A204.1 (cell line): ENCODE data around the gene SNUPN.
A peak's percentile ranks its signal among the peaks of the same experiment; 100 is the strongest.

ENCODE experiments used
- FAIRE-seq: peaks from 2 replicates; lab custom pipeline; 2012; peaks lifted over from hg19 to GRCh38; lab: Jason Lieb, UNC

The SNUPN gene

DNA sequence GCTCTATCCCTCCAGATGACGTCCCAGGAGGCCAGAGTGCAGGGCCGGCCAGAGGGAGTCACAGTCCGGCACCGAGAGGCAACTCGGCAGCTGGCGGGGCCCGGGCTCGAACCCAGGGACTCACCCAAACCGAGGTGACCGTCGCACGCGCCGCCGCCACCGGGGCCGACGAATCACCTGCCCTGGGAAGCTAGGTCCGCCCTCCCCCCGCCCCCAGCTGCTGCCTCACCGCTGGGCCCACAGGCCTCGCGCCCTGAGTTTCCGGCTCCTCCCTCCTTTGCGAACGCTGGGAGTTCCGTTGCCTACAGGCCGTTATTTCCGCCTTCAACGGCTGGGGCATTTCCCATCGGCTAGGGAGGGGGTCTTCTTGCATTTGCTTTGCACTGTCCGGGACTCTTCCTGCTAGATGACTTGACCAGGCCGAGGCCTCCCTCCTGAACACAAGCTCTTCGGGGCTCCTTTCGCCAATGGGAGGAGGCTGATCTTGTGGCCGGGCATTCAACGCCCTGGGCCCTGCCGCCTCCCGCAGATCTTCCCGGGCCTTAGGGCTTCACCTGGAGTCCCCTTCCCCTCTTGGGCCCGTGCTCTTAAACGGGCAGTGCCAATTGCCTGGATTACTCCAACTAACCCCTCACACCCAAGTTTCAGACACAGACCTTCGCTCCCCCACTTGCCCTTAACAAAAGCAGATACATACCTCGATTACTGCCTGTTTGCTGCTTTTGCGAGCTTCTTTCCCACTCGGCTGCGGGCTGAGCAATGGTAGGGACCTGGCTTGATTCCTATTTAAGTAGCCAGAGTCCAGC lies at the start of gene SNUPN:
SNUPN (minus strand) TSS at position 184 of the 806 bp plus-strand sequence. CDS start 4,674 bp downstream, outside the sequence.
- FAIRE-seq: peak; percentile 34

DNA sequence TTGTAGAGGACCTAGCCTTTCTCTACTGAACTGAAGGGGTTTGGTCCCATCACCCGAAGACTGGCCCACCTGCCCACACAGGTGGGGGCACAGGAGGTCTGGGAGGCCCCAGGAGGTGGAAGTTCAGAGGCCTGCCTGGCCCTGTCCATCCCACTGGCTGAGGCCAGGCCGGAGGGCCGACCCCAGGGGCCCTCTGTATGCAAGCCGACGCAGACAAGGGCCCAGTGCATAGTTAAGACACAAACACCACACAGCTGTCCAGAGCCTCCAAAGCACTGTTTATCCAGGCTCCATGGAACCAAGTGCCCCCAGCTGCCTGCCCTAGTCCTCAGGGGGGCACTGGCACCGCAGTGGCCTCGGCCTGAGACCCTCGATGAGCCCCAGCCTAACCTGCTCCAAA lies 48.8 kb upstream of the SNUPN start:
- no peak for FAIRE-seq

DNA sequence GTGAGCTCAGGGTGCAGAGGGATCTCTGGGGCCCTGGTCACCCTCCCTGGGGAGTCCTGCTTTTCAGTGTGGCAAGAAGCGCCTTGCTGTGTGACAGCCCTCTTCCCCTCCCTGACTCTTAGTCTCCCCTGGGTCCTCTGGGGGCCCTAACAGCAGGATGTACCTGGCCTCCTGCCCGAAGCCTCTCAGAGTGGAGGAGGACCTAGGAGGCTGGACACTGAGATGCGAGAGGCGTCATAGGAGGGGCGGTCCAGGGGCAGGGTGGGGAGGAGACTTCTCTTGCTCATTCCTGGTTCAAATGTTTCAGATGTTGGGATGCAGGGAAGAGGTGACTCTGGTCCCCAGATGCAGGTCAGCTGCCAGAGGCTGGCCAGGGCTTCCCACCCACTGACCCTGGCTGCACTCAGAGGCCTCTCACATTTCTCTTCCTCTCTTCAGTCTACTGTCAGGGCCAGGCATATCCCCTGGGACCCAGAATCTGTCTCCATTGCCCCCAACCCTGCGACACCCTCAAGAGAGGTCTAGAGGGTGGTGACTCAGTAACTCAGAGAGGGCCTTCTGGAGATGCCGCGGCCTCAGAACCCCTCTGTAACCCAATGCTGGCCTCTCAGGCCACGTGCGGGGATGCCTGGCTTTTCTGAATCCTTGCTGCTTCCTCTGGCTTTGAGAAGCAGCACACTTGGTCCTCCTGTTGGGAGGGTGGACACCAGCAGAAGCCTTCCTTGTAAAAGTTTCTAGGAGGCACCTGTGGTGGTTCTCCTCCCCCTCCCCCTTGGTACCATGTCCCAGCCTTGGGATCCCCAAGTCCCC lies 48.1 kb upstream of the SNUPN start:
- no peak for FAIRE-seq

DNA sequence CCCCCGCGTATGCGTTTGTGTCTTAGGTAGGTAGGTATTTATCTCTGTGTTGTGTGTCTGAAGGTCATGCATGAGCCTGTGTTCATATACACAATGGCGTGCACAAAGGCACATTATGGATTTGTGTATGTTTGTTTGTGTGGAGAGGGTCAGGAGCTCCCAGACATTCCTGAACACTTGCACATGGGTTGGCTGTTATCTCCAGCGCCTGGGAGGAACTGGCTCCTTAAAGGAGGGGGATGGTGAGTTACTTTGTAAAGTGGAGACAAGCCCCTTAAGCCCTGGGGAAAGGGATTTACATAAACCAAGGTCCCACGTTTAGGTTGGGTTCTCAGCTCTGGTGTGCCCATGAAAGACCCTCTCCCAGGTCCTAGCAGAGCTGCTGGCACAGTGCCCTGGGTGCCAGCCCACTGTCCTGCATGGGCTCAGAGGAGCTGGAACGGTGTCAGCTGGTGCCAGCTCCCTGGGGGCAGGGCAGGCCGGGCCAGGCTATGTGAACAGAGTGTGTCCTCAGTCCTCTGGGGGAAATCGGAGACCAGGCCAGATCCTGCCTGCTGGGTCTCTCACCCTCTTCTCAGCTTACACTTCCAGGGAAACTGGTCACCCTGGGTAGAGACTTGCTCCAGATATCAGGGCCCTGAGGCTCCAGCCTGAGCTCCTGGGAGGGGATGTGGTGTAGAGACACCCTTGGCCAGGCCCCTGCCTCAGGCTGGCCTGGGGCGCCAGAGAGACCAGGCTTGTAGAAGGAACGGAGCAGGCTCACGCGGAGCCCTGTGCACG lies 47.3 kb upstream of the SNUPN start:
- no peak for FAIRE-seq

DNA sequence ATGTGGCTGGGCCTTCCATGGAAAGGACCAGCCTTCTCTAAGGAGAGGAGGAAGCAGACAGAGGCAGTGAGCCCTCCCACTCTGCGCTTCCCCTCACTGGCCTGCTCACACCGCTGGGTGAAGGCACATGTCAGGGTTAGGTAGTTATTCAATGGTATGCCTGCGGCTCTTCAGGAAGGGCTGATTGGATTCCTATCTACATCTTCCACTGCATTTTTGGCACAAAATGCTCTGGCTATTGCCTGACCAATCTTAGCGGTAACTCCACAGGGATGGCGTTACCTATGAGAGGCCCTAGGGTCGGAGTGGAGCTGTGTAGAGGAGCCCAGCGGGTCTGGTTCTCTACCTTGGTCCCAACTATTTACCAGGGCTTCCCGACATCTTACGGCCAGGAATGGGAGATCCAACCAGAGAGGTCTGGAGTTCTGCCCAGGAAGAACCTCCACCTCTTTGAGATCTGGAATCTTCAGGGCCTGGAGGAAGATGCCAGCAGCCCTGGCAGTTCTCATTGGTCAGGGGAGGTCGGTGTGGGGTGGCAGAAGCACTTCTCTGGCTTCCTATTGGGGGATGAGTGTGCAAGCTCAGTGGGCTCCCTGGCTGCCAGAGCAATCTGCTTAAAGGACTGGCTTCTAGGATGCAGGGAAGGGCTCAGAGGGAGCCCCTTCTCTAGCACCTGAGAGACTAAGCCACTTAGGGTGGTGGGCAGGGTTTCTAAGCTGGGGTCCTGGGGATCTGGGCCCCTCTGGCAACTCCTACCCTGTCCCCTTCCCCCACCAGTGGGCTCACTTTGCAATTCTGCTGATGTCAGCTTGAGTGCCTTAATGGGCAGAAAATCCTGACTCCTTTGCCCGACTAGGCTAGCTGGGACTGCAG lies 46.4 kb upstream of the SNUPN start:
- FAIRE-seq: no peak

DNA sequence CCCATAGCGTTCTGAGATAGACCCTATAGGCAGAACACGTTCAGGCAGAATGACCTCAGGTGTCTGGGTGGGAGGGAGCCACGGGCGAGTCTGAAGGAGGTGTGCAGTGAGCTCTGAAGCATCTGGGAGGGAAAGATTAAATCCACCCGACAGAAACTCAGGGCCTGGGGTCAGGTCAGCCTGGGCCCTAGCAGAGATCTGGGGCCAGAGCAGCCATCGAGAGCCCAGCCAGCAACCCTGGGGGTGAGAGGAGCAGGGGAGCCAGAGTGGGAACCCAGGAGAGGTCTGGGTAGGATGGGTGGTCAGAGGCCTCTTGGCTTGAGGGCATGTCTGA lies 44.3 kb upstream of the SNUPN start:
- no peak for FAIRE-seq

DNA sequence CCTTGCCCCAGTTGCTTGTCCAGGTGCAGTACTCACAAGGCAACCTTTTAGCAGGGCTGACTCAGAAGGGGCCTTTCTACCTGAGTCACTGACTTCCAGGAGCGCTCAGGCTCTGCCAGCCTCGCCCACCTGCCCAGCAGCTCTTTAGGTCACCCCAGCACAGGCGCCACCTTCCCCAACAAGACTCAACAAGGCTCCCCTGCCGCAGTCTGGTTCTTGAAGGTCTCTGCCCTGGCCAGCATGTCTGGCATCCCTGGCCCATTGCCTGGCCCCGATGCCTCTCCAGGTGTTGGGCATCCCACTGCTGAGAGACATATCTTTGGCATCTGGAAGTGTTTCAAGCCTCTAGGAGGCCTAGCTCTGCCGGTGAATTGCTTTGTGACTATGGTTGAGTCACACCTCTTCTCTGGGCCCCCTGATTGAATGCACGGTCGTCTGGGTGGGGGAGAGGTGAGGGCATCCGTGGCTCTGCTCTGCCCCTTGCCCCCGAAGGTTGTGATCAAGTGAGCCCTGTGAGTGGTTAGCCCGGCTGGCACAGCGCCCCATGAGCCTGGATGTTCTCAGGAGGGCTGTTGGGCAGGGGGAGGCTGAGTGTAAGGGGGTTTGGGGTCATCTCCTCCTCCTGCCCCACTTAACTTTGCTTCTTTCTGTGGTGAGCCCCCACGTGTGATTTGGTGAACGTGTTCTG lies 43.8 kb upstream of the SNUPN start:
- no peak for FAIRE-seq

DNA sequence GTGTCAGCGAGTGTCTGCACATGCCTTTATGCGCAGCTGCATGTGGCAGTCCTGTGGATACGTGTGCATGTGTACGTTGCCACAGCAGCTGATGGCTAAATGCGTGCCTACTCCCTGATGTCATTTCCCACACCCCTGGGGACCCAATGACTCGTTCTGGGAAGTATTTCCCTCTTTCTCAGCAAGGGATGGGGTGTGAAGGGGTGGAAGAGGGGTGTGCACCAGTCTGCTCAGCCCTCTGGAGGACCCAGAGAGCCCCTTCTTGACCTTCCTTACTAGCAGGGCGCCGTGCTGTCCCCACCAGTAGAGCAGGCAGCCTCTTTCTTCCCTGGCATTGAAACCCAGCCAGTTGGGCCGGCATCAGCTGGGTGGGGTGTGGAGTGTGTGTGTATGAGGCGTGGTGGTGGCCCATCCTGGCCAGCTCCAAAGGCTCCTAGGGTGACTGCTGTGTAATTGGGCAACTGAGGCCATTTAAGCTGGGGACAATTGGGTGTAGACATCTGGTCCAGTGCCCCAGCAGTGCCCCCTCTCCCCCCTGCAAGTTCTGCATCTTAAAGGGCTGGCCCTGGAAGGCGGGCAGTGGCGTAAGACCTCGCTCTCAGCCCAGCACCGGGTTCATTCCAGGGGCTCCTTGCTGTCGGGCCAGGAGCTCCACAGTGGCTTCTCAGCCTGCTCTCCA lies 41.4 kb upstream of the SNUPN start:
- no peak for FAIRE-seq

DNA sequence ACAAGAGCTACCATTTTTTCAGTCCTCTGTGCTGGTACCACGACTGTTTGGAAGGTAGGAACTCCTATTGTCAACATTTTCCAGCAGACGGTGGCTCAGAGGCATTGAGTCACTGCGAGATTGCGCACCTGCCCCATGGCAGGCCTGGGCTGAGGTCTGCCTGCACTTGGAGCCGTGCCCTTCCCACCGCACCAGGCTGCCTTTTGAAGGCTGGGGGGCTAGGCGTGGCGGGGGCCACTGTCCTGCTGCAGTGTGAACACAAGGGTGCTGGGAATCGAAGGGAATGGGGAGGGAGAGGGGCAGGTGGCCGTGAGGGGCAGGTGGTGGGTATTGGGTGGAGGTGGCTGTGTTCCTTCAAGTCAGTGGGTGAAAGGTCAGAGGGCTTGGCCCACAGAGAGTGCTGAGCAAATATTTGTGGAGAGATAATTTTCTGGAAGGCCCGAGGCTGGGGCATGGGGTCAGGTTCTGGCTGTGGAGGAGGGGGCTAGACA lies 38.5 kb upstream of the SNUPN start:
- FAIRE-seq: no peak

DNA sequence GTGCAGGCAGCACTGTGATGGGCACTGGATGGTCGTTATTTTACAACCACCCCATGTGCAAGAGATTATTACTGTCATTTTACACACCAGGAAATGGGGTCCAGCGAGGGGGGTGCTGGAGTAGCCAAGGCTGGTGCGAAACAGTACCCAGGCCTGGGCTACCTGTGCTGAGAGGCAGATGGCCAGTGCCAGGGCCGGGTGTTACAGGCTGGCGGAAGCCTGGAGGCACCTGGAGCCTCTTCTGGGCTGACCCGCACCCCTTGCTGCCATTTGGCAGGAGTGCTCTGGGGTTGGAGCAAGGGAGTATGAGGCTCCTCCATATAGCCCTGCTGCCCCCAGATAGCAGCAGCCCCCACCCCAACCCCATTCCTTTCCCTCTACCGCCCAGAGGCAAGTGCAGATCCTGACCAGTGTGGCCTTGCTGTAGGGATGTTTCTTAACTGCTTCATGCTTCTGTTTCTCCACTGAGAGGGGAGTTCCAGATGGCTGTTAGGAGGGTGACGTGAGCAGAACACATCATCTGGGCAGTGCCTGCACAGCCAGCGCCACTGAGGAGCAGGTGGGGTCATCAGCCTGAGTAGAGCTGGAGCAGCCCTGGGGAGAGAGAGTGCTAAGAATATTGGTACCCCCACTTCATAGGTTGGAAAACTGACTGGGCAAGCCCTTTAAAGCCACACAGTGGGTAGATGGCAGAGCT lies 37.4 kb upstream of the SNUPN start:
- FAIRE-seq: no peak

DNA sequence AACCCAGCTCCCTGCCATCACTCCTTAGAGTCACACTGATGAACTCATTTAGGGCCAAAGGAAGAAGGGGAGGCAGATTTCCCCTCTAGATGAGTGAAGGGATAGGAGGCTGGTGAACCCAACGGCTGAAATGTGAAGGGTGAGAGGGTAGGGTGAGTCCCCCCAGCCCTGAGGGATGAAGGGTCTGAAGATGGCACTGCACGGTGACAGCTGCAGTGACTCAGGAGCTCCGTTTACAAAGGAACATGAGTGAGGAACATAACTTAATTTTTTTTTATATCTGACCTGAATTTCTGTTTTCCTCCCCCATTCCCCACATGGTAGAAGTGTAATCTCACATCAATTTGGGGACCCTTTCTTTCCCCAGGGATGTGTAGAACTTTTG lies 36.2 kb upstream of the SNUPN start:
- no peak for FAIRE-seq

DNA sequence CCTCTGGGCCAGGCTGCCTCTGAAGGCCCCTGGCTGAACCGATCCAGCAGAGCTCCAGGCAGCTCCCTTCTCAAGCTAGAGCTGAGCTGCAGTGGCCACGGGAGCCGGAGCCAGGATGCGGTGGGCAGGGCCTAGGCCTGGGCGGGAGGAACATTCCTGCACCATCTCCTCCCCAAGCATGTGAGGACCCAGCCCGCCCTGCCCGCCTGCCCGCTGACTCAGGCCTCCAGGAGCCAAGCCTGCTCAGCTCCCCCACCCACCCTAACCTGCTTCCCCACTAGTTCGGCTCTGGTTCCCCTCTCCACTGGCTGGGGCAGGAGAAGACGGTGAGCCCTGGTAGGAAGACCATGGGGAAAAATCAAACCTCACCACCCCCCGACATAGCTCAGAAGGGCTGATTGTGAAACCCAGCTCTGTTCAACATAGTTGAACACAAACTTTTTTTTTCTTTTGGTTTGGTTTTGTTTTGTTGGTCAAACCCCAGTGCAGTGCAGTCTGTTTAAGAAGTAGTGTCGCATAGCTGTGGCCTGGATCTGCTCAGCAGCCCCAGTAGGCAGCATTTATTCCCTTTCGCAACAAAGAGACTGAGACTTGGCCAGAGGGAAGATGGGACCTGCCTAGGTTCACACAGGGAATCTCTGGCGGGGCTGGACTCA lies 35.7 kb upstream of the SNUPN start:
- no peak for FAIRE-seq

DNA sequence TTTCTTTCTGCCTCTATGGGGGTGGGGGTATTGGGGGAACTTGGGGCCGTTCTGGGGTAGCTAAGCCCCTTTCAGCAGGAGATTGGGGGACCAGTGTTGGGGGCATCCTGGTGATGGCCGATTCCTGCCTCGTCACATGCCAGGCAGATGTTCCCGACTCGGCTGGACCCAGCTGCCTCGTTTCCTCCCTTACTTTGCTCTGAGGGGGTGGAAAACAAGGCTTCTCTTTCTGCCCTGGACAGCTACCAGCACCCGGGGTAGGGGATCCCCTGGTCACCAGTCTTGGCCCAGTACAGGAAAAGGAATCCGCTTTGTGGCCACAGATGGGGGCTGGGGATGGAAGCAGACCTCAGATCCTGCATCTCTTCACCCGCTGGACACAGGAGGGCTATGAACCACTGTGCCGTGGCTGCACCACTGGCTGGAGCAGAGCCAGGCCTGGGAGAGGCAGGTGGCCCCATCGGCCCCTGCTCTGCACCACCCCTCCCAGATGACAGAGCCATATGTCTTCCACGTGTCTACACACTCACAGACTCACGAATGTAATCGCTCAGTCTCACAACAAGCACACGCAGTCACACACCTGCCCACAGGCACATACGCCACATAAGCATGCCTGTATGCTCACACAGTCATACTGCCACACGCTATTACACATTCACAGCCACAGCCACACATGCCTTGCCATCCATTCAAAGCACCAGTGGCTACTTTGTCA lies 34.6 kb upstream of the SNUPN start:
- no peak for FAIRE-seq

DNA sequence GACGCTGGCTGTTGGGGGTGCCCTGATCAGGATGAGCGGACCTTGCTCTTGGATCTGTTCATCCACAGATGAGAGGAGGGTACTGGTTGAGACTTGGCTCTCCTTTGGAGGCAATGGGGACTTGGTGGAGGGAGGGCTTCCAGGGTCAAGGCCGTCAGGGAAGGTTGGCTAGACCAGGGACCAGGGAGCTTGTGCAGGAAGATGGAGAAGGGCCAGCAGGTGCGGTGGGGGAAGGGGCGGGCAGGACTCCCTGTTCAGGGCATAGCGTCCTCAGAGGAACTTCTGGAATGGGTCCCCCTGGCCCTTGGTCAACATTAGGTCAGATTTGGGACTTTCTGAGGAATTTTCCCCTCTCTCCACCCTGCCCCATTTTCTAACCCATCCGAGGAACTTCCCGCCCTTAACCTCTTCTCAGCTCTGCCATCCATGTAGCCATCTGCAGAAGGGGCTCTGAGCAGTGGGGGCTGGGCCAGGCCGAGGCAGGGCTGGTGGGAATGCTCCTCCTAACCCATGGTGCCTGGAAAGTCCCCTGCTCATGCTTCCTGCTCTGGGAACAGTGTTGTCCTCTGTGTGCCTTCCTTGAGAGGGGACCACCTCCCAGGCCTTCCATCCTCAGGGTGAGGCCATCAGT lies 33.7 kb upstream of the SNUPN start:
- FAIRE-seq: no peak

DNA sequence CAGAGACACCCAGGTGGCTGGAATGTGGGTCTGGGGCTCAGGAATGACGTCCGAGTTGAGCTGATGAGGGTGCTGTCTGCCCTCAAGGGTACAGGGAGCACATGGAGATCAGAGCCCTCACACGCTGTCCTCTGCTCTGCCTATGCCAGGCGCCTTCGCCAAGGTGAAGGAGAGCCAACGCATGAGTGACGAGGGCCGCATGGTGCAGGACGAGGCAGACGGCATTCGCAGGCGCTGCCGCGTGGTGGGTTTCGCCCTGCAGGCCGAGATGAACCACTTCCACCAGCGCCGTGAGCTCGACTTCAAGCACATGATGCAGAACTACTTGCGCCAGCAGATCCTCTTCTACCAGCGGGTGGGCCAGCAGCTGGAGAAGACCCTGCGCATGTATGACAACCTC lies 31.3 kb upstream of the SNUPN start:
- no peak for FAIRE-seq

DNA sequence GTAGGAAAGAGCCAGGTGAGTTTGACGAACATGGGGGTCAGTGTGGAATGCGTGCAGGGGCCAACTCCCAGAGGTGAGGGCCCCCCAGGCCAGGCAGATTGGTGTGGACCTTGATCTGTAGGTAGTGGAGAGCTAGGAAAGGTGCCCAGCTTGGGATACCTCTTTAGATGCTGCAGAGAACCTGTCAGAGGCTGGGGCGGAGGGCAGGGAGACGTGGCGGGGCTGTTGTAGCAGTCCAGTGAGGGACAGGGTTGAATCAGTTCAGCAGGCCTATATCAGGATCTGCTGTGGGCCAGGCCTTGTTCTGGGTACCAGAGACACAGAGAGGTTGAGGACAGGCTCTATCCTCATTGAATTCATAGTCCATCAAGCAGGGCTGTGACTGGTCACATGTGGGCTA lies 30.8 kb upstream of the SNUPN start:
- no peak for FAIRE-seq

DNA sequence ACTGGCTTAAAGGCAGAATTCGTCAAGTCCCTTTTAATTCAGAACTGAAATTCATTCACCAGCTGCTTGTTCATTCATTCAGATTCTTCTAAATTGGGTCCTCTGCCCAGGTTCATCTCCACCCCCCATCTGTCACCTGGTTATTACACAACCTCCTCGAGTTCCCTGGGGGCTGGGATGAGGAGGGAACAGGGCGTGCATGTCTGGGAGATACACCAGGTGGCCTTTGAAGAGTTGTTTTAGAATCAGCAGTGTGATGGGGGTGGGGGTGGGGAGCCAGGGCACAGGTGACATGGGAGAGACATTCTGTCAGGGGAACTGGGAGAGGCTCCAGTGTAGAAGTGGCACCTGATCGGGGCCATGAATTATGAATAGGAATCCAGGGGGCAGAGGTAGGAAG lies 30.4 kb upstream of the SNUPN start:
- no peak for FAIRE-seq

DNA sequence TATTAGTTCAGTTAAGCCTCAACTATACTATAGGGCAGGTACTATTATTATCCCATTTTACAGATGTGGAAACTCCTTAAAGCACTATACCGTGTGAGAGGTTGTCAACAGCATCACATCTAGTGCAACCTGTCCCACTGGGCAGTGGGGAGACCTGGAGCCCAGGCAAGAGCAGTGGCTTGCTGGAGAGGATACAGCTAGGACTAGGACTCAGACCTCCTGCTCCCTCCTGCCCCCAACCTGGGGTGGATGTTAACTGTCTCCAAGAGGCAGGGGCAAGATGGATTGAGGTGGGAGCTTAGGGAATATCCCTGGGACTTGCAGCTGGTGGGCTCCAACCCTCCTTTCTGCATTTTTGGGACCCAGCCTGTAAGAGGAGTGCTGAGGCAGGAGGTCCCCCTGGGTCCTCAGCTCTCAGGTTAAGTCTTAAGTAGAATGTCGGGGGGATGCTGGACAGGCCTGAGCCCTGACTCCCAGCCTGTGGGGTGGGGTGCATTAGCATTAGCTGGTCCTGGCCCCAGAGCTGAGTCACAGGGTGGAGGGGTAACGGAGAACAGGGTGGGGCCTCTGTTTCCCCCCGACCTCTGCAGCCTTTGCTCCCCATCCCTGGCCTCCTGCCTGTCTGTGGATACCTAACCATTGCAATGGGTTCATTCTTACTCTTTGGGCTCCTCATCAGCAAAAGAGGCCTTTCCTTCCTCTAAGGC lies 28.8 kb upstream of the SNUPN start:
- FAIRE-seq: no peak
